ENCODE data around the gene OR4F6.

- TF ChIP-seq CTCF (IDR thresholded peaks at IDR 0.05) (no peak), EZH2 (IDR thresholded peaks at IDR 0.05; ENCODE audit: borderline replicate concordance, insufficient read depth, low read depth, low read length, poor library complexity, severe bottlenecking) (no peak)
Observed at GRCh38 chr15:101804941-101805340, 1.6 kb downstream of the OR4F6 start.

All from B cell (primary cell).